DMS114 treated with DMSO at 0.1 percent for 48 hours (cell line): ENCODE measurements around the gene COX8C.

Experiments used
- DNase-seq: peaks from one replicate; lab custom pipeline; 2025; ENCODE audit not compliant: unreplicated experiment; lab: John Stamatoyannopoulos, UW

Gene COX8C

DNA sequence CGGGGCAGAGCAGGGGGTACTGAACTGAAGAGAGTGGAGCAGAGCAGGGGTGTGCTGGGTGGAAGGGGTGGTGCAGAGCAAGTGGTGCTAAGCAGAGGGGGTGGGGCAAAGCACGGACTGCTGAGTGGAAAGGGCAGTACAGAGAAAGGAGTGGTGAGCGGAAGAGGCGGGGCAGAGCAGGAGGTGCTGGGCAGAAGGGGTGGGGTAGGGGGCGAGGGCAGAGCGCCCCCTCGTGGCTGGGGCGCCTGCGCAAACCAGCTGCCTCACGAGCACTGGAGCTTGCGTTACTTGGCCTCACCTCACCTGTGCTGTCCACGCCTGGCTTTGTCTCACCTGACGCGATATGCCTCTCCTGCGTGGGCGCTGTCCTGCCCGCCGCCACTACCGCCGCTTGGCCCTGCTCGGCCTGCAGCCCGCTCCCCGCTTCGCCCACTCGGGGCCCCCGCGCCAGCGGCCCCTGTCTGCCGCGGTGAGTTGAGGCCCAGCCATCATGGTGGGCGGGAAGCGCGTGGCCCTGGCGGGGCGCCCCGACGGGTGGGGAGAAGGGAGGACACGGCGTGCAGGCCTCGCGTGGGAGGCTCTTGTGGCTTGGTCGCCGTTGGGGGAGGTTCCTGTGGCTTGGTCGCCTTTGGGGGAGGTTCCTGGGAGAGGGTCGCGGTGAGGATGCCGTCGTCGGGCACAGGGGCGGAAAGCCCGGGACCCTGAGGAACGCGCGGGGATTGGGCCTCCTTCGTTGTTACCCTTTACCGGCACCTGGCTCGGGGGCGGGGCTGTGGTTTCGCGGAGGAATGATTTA lies at the start of gene COX8C:
TSS of gene COX8C (plus strand) at position 257 of the 796 bp plus-strand sequence. CDS start at position 344, 87 bp downstream.
- no peak for DNase-seq

GRCh38 chr14:93299416-93299815 lies 47.6 kb upstream of the COX8C start:
- no peak for DNase-seq

DNA sequence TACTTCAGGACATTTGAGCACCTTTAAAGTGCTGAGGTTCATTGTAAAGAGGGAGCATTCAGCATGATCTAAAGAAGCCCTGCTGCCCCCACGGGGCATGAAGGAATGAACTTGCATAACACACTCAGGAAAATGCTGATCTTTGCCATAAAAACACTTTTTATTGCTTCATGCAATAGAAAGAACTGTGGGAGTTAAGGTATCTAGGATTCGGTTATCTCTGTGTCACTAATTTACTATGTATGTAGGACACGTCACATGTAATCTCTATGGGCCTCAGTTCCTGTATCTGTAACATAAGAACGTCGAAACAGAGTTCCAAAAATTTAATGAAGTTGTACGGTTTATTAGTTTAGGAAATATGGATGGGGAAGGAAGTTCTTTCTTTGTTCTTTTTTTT lies 47.1 kb upstream of the COX8C start:
- DNase-seq: no peak

- no peak for DNase-seq
These were observed 45.0 kb upstream of the COX8C start for GRCh38 chr14:93301821-93302447.

DNA sequence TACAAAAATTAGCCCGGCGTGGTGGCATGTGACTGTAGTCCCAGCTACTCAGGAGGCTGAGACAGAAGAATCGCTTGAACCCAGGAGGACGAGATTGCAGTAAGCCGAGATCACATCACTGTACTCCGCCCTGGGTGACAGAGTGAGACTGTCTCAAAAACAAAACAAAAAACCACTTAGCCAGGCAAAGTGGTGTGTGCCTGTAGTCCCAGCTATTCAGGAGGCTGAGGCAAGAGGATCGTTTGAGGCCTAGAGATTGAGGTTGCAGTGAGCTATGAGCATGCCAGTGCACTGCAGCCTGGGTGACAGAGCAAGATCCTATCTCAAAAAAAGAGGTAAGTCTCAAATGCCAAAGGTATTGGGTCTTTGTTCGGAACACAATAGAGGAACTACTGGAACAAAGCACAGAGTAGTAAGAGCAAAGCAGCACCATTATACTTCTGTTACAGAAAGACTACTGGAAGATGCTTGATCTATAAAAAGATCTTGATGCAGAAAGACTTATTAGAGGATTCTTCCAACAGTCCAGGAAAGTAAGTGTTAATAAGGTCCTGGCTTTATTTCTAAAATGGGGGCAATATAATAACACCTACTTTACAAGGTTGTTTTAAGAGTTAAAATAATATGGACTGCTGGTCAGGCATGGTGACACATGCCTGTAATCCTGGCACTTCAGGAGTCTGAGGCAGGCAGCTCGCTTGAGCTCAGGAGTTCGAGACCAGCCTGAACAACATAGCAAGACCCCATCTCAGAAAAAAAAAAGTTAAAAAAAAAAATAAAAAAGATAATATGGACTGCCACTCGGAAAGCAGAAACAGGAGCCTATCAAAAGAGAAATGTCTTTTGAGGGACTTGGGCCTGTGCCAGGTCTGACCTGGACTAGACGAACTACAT lies 44.0 kb upstream of the COX8C start:
- no peak for DNase-seq

- DNase-seq: no peak
These were observed 43.3 kb upstream of the COX8C start for GRCh38 chr14:93303659-93304058.

- no peak for DNase-seq
These were observed 42.2 kb upstream of the COX8C start for GRCh38 chr14:93304771-93305170.

DNA sequence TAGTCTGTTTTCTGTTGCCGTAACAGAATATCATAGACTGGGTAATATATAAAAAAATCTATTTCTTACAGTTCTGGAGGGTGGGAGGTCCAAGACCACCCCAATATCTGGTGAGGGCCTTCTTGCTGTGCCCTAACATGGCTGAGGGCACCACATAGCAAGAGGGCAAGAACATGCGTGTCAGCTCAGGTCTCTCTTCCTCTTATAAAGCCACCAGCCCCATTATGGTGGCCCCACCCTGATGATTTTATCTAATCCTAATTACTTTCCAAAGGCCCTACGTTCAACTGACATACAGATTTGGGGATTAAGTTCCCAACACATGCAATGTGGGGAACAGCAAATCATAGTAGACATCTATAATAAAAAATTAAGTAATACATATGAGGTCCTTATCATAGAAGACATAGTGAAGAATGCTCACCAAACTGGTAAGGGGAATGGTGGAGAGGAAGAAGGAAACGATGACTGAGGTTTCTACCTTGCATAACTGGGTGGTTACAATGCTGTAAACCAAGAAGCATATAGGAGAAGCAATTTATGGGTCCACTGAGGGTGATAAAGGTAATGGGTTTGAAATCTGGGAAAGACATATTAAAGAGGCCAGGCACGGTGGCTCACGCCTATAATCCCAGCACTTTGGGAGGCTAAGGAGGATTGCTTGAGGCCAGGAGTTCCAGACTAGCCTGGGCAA lies 41.1 kb upstream of the COX8C start:
- DNase-seq: no peak

DNA sequence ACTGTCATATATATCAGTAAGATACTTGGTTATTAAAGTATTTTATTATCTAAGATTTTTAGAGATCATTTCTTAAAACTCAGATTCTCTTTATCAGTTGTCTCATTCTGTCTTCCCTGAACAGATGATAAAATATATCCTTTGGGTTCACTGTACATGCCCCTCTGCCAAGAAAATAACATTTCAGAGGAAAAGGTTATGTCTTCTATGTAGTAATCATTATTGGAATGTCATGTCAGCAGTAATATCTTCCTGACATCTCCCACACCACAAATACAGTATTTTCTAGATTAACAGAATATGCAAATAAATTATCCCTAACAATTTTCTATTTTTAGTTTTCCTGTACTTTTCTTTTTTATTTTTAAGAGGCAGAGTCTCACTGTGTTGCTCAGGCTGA lies 40.2 kb upstream of the COX8C start:
- DNase-seq: no peak

- no peak for DNase-seq
These were observed 38.2 kb upstream of the COX8C start for GRCh38 chr14:93308686-93309345.

DNA sequence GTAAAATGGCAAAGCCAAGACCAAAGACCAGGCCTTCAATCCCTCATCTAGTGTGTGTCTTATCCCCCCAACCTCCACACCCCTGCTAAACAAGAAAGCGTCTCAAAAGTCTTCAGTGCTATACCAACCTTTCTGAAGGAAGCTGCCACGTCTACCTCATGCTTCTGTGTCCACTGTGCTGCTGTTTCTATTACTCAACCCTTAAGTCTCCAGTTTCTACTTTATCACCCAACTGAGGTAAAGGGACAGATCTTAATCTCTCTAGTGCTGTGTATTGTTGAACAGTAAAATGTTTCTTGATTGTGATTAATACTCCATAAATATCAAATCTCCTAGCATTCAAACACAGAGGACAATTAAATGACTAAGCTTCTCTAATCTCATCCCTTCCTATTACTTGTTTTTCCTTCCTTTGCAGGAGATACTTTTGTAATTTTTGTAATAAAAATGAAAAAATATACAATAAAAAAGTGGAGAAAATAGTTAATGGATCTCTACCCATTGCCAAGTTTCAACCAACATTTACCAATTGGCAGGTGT lies 37.5 kb upstream of the COX8C start:
- DNase-seq: no peak

DNA sequence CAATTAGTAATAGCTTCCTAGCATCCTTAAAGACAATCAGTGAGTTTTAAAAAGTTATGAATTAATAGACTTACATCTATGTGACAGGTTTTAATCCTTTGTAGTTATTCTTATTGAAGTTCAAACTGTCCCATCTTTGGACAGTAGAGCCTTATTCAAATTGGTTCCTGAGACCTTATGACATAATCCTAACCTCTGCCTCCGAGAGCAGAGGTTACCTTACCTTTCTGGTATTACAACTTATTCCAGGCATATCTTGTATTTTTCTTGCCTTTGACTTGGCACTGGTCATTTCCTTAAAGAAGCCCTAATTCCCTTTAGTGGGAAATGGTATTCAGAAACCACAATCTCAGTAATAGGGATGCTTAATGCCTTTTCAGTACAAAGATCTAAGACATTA lies 35.9 kb upstream of the COX8C start:
- no peak for DNase-seq

- no peak for DNase-seq
These were observed 31.4 kb upstream of the COX8C start for GRCh38 chr14:93315575-93315974.

DNA sequence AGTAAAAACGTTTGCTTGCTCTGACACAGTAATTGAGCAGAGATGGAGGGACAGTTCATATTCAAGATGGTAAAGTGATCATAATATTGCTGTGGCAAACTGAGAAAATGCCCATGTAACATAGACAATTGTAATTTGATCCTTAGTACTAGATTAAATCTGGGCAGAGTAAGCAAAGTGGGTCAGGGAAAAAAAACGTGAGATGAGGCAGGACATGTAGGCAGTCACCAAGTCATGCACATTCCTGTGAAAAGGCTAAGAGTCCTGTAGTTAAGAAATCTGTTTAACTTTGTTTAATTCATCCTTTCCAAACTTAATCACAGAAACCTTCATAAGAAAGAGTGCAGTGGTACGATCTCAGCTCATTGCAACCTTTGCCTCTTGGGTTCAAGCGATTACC lies 30.3 kb upstream of the COX8C start:
- DNase-seq: no peak

DNA sequence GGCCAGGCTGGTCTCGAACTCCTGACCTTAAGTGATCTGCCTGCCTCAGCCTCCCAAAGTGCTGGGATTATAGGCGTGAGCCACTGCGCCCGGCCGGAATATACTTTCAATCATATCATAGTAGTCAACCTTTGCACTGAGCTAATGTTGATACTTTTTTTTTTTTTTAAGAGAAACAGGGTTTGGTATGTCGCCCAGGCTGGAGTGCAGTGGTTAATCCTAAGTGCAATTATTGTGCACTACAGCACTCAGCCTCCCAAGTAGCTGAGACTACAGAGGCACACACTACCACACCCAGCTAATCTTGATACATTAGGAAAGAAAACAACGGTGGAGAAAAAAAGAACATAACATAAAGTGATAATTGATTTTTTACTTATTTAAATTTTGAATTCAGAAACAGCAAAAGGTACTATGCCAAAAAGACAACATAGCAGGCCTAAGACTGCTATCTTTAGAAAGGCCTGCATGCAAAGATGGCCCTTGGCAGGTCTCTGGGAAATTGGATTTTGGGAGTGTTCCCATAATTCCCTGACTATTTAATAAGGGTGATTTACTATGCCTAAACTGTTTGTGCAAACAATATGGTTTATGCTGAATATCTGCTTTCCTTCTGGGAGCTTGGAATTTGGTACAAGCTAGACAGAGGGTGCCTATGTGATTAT lies 29.6 kb upstream of the COX8C start:
- DNase-seq: no peak

GRCh38 chr14:93317875-93318807 lies 28.8 kb upstream of the COX8C start:
- no peak for DNase-seq

DNA sequence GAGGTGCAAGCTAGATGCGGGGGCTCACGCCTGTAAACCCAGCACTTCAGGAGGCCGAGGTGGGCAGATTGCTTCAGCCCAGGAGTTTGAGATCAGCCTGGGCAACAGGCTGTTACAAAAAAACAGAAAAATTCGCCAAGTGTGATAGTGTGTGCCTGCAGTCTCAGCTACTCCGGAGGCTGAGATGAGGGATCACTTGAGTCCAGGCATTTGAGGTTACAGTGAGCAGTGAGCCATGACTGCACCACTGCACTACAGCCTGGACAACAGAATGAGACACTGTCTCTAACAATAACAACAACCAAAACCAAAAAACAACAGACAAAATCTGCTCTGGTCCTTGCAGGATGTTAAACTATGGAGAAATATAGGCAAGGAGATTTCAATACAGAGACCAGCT lies 28.1 kb upstream of the COX8C start:
- DNase-seq: no peak

- DNase-seq: no peak
These were observed 27.5 kb upstream of the COX8C start for GRCh38 chr14:93319494-93319893.

GRCh38 chr14:93319958-93320357 lies 27.0 kb upstream of the COX8C start:
- no peak for DNase-seq
